Transverse colon (tissue), 4 donors: Measurements from ENCODE around the gene AARS2. TPM values are rescaled to one million over a fixed set of nuclear protein-coding genes. Genes with fewer than 3 reads are reported as not detected.

Experiments
- DNase-seq: peaks from one replicate; pipeline ENCODE4 v3.0.0-alpha.2; 2019
- H3K27ac ChIP-seq, 4 donors: fragments of 200-600 bp; sonication (generic); 2 replicates each; pipeline ENCODE4 v1.5.1; 2016 to 2018; ENCODE audit warnings: inconsistent platforms in 4 of 4
- H3K27me3 ChIP-seq: fragments of 200-600 bp; sonication (generic); 2 replicates; pipeline ENCODE4 v1.5.1; 2017; ENCODE audit warnings: inconsistent platforms
- H3K36me3 ChIP-seq, 4 donors: fragments of 200-600 bp; sonication (generic); 2 replicates each; pipeline ENCODE4 v1.5.1; 2017 to 2019; ENCODE audit warnings: inconsistent platforms in 4 of 4
- H3K4me1 ChIP-seq, 4 donors: fragments of 200-600 bp; sonication (generic); 2 replicates each; pipeline ENCODE4 v1.5.1; 2017 to 2020; ENCODE audit warnings: inconsistent platforms in 4 of 4
- H3K4me3 ChIP-seq, 4 donors: fragments of 200-600 bp; sonication (generic); 1 replicate in 1 of 4; 2 replicates in 3 of 4; pipeline versions ENCODE4 v1.5.1 to v1.6.1; 2017 to 2019; ENCODE audit warnings: inconsistent platforms in 4 of 4
- H3K9me3 ChIP-seq, 2 donors: fragments of 200-600 bp; sonication (generic); 2 replicates each; pipeline ENCODE4 v1.5.1; 2017 to 2019; ENCODE audit warnings: inconsistent platforms in 2 of 2
- EP300 ChIP-seq: sonication (generic); formaldehyde crosslinking; IDR thresholded peaks from one replicate; pipeline ENCODE4 v1.6.1; 2017; ENCODE audit warnings: antibody characterized with exemption, low read depth
- POLR2A ChIP-seq: fragments of 450-650 bp; IDR thresholded peaks from one replicate; pipeline ENCODE4 v1.6.1; 2016; ENCODE audit warnings: antibody characterized with exemption, mild to moderate bottlenecking, moderate library complexity
- POLR2AphosphoS5 ChIP-seq, 3 donors: sonication (generic); formaldehyde crosslinking; IDR thresholded peaks; one replicate each; pipeline ENCODE4 v1.6.1; 2016; ENCODE audit warnings: antibody characterized with exemption in 3 of 3
- WGBS, 2 donors: methylation state at CpG; one replicate each; pipeline ENCODE4 v1.1.5; 2018; ENCODE audit warnings: low coverage in 1 of 2; 5-methylcytosine and 5-hydroxymethylcytosine counted together
- in situ Hi-C, 4 donors: fragments of 200-750 bp; cut with MboI; loops; one replicate each; pipeline versions ENCODE4 v1.15.0 to v1.15.1; 2017; ENCODE audit warnings: low sequenced_read_pairs in 3 of 4, low pct_ligation_motif_present in 1 of 4, low pct_unique_long_range_greater_than_20kb in 1 of 4
- intact Hi-C: fragments of 100-400 bp; cut with DNase I; formaldehyde crosslinking; loops from one replicate; pipeline ENCODE4 v1.15.1; 2023; ENCODE audit warnings: low total_unique reads
- total RNA-seq, 4 donors: library from RNA; depleted of rRNA; stranded (reverse); fragments of >200 nt; gene quantifications; one replicate each; pipeline ENCODE4 v1.1.0, GENCODE V29; 2016
- TF ChIP-seq, protein P1 (sequence below), 5 experiments: fragments of 200-600 bp in 3 of 5; fragments of 450-650 bp in 2 of 5; sonication (generic) in 3 of 5; IDR thresholded peaks; 1 replicate in 2 of 5; 2 replicates in 3 of 5; pipeline ENCODE4 v1.5.1; 2016 to 2017; ENCODE audit warnings: antibody characterized with exemption in 5 of 5, inconsistent platforms in 3 of 5, mild to moderate bottlenecking in 2 of 5, moderate library complexity in 1 of 5

AARS2 gene
- total RNA-seq, 4 donors from 2014 or later: 9.1 to 18.3 (median 14.8) TPM

DNA sequence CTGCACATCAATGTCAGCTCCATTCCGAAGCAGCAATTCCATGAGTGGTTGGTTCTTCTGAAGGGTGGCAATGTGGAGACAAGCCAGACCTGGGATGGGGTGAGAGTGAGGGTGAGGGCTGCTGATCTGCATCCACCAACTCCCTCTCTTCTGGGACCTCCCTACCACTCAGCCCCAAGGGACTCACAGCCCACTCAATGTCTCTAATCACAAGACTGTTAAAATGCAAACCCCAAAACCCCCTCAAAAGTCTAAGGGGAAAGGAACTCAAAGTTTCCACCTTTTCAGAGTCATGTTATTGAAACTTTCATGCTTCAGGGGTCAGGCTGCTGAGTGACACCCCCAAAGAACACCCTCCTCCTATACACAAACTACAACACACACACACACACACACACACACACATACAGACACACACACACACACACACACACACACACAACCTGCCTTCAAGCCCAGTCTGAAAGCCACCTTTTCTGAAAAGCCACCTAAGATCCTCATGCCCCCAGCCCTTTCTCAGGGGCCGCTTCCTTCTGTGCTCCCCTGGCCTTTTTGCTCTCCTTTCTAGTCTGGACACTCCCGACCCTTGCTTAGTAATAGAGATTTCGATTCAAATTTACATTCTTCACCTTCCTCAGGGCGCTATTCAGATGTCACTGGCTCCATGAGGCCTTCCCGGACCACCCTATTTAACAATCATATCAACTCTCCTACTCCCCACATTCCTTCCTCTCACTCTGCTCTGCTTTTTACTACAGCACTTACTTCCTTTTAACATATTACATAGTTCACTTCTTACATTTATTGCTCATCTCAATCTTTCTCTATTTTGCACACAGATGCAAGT, 52.5 kb downstream of the AARS2 start:
- in situ Hi-C loops (loop anchor here in 1 of 4 donors (10.0 kb wide), 1 partner anchor 74 kb away; no protein-coding TSS in a partner anchor), intact Hi-C loops (no loop called here)
- Histone ChIP-seq H3K27ac (no peak overlapping the region), H3K9me3 (no peaks in the 10 kb centered on the region), H3K4me3 (no peak overlapping the region), H3K36me3 (peaks cover 0 to 4% (median 0%) of the 10 kb centered on the region in 4 donors), H3K27me3 (no peaks in the 10 kb centered on the region), H3K4me1 (peaks cover 28 to 49% (median 41%) of the 10 kb centered on the region in 4 donors)
- 77 to 90% methylated on average over 3 to 6 of the region's 6 CpGs for WGBS, 2 donors
- TF ChIP-seq, protein P1, sequence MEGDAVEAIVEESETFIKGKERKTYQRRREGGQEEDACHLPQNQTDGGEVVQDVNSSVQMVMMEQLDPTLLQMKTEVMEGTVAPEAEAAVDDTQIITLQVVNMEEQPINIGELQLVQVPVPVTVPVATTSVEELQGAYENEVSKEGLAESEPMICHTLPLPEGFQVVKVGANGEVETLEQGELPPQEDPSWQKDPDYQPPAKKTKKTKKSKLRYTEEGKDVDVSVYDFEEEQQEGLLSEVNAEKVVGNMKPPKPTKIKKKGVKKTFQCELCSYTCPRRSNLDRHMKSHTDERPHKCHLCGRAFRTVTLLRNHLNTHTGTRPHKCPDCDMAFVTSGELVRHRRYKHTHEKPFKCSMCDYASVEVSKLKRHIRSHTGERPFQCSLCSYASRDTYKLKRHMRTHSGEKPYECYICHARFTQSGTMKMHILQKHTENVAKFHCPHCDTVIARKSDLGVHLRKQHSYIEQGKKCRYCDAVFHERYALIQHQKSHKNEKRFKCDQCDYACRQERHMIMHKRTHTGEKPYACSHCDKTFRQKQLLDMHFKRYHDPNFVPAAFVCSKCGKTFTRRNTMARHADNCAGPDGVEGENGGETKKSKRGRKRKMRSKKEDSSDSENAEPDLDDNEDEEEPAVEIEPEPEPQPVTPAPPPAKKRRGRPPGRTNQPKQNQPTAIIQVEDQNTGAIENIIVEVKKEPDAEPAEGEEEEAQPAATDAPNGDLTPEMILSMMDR (IDR thresholded peaks at IDR 0.05): no peak
- TF ChIP-seq EP300: no peak
- TF ChIP-seq POLR2A: no peak
- no peak for TF ChIP-seq POLR2AphosphoS5 (IDR thresholded peaks at IDR 0.05)
- DNase-seq: no peak

DNA sequence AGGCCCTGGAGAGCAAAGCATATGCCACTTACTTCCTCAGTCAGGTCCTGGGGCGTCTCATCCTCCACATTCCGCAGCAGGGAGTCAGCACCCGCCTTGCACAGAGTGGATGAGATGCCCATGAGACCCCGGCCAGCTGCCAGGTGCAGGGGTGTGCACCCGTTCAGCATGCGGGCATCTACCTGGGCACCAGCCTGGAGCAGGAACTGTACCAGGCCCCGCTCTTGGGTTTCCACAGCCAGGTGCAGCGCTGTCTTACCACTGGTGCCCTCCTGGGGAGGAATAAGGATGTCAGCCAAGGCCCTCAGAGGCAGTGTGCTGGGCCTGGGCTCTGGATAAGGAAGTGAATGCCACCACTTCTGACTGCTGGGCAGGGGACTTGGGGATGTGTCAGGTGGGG, 53.1 kb downstream of the AARS2 start:
- H3K27ac ChIP-seq: no peak overlapping the region
- H3K27me3 ChIP-seq: no peaks in the 10 kb centered on the region
- TF ChIP-seq POLR2A (no peak), EP300 (no peak), POLR2AphosphoS5 (IDR thresholded peaks at IDR 0.05) (no peak)
- TF ChIP-seq, protein P1 (IDR thresholded peaks at IDR 0.05): no peak
- no peaks in the 10 kb centered on the region for H3K9me3 ChIP-seq
- H3K36me3 ChIP-seq: peaks cover 0 to 4% (median 0%) of the 10 kb centered on the region in 4 donors
- intact Hi-C loops (no loop called here), in situ Hi-C loops (loop anchor here in 1 of 4 donors (10.0 kb wide), 1 partner anchor 75 kb away; no protein-coding TSS in a partner anchor)
- DNase-seq: no peak
- H3K4me1 ChIP-seq: peaks cover 28 to 49% (median 42%) of the 10 kb centered on the region in 4 donors
- WGBS, 2 donors: 81% methylated on average over 4 of the region's 8 CpGs; no CpG with 5 or more reads in 1 of the 2 donors
- no peak overlapping the region for H3K4me3 ChIP-seq

DNA sequence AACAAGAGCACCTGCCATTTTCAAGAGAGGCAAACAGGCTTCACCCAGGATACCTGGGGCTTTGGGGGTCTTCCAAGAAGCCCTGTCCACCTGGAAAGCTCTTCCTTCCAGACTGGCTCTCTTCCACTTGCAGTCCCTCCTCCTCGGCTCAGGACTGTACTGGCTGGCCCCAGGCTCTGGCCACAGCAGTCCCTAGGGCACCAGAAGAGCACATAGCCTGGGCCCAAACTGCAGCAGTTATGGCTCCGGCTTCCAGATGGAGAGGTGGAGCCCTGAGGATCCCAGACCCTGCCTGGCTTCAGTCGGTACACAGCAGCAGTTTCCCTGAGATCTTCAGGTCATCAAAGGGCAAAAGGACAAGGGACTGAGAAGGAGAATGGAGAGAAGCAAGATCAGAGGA, 54.2 kb downstream of the AARS2 start:
- TF ChIP-seq, protein P1 (IDR thresholded peaks at IDR 0.05): no peak
- no peak for TF ChIP-seq POLR2A
- TF ChIP-seq POLR2AphosphoS5 (IDR thresholded peaks at IDR 0.05): no peak
- no peak for TF ChIP-seq EP300
- no peak overlapping the region for H3K4me3 ChIP-seq
- 88 to 100% methylated on average over 1 to 3 of the region's 3 CpGs for WGBS, 2 donors
- H3K4me1 ChIP-seq: peaks cover 27 to 39% (median 32%) of the 10 kb centered on the region in 4 donors
- in situ Hi-C loops (no loop called here), intact Hi-C loops (no loop called here)
- no peak for DNase-seq
- no peaks in the 10 kb centered on the region for H3K9me3 ChIP-seq
- H3K27me3 ChIP-seq: no peaks in the 10 kb centered on the region
- no peak overlapping the region for H3K27ac ChIP-seq
- peaks cover 0 to 13% (median 6%) of the 10 kb centered on the region in 4 donors for H3K36me3 ChIP-seq

DNA sequence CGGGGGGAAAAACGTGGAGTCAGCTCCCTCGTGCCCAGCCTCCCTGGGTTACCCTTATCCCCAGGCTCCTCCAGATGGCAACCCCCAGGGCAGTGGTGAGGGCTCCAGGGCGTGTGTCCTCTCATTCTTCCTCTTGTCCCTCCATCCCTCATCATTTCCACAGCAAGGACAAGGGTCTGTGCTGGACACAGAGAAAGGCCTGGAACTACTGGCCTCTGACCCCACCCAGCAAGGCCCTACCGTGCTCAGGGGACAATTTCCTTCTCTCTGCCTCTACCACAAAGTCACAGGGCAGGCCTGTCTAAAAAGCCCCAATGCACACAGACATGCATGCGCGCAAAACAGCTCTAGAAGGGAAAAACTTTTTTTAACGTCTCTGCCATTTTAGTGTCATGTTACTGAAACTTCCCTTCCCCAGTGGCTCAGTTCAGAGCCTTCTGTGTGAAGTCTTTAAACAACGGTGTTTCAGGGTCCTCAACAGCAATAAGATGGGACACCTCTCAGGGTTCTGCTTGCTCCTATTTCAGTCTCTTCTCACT, 54.8 kb downstream of the AARS2 start:
- intact Hi-C loops (no loop called here), in situ Hi-C loops (no loop called here)
- Histone ChIP-seq H3K27ac (peak overlapping the region in 3 of 4 donors; percentile 85 to 93 (median 89)), H3K9me3 (no peaks in the 10 kb centered on the region), H3K4me3 (no peak overlapping the region), H3K4me1 (peaks cover 21 to 34% (median 27%) of the 10 kb centered on the region in 4 donors), H3K36me3 (peaks cover 0 to 18% (median 9%) of the 10 kb centered on the region in 4 donors), H3K27me3 (no peaks in the 10 kb centered on the region)
- TF ChIP-seq EP300 (no peak), POLR2AphosphoS5 (IDR thresholded peaks at IDR 0.05) (no peak), POLR2A (no peak)
- TF ChIP-seq, protein P1 (IDR thresholded peaks at IDR 0.05): no peak
- DNase-seq: no peak
- 70% methylated on average over 9 of the region's 9 CpGs; no CpG with 5 or more reads in 1 of the 2 donors for WGBS, 2 donors
